CD14-positive monocyte (primary cell): Measurements from ENCODE around the gene RAB1B. TPM values are rescaled to one million over a fixed set of nuclear protein-coding genes. Genes with fewer than 3 reads are reported as not detected.

ENCODE experiments used
- DNase-seq, 3 donors: peaks; one replicate each; pipeline ENCODE4 v3.0.0-alpha.2; 2011 to 2022
- H2AFZ ChIP-seq: 2 replicates; pipeline ENCODE4 v1.6.0; 2012; ENCODE audit warnings: mild to moderate bottlenecking, low read depth, low read length, inconsistent platforms; ENCODE audit not compliant: insufficient read depth, poor library complexity, severe bottlenecking
- H3K27ac ChIP-seq, 2 donors: 1 replicate in 1 of 2; 2 replicates in 1 of 2; pipeline ENCODE4 v1.5.1; 2012 to 2013; ENCODE audit warnings: low read length in 2 of 2, control low read depth in 1 of 2, inconsistent platforms in 1 of 2, low read depth in 1 of 2, mild to moderate bottlenecking in 1 of 2
- H3K27me3 ChIP-seq, 2 donors: one replicate each; pipeline versions ENCODE4 v1.6.0 to v1.6.1; 2011 to 2013; ENCODE audit warnings: low read length in 2 of 2; ENCODE audit not compliant: control insufficient read depth in 2 of 2, insufficient read depth in 2 of 2
- H3K36me3 ChIP-seq, 2 donors: replicated peaks in 1 of 2; 1 replicate in 1 of 2; 2 replicates in 1 of 2; pipeline versions ENCODE4 v1.5.1 to v1.6.1; 2012 to 2013; ENCODE audit warnings: low read length in 2 of 2, control low read depth in 1 of 2, inconsistent platforms in 1 of 2, mild to moderate bottlenecking in 1 of 2; ENCODE audit not compliant: insufficient read depth in 2 of 2, control insufficient read depth in 1 of 2
- H3K4me1 ChIP-seq, 2 donors: 1 replicate in 1 of 2; 2 replicates in 1 of 2; pipeline versions ENCODE4 v1.5.1 to v1.6.1; 2012 to 2013; ENCODE audit warnings: low read length in 2 of 2, control low read depth in 1 of 2, inconsistent platforms in 1 of 2, mild to moderate bottlenecking in 1 of 2, moderate library complexity in 1 of 2; ENCODE audit not compliant: insufficient read depth in 2 of 2, control insufficient read depth in 1 of 2
- H3K4me2 ChIP-seq: replicated peaks from 2 replicates; pipeline ENCODE3; 2012; ENCODE audit warnings: low read length, moderate library complexity, mild to moderate bottlenecking; ENCODE audit not compliant: poor library complexity, severe bottlenecking; ENCODE audit errors: extremely low read depth
- H3K4me3 ChIP-seq, 3 experiments: fragments of 200-600 bp in 1 of 3; sonication (generic) in 1 of 3; replicated peaks in 1 of 3; 1 replicate in 2 of 3; 2 replicates in 1 of 3; pipeline ENCODE4 v1.5.1; 2011 to 2013; ENCODE audit warnings: low read length in 3 of 3, mild to moderate bottlenecking in 3 of 3, control low read depth in 2 of 3, low read depth in 2 of 3, inconsistent platforms in 1 of 3, moderate library complexity in 1 of 3
- H3K79me2 ChIP-seq: 2 replicates; pipeline ENCODE4 v1.6.0; 2012; ENCODE audit warnings: mild to moderate bottlenecking, control low read depth, inconsistent platforms, low read length, moderate library complexity; ENCODE audit not compliant: insufficient read depth
- H3K9ac ChIP-seq: 2 replicates; pipeline ENCODE4 v1.6.0; 2017; ENCODE audit warnings: low read length, mild to moderate bottlenecking; ENCODE audit not compliant: insufficient read depth, poor library complexity, severe bottlenecking
- H3K9me3 ChIP-seq, 2 donors: replicated peaks in 1 of 2; 1 replicate in 1 of 2; 2 replicates in 1 of 2; pipeline versions ENCODE4 v1.5.1 to v1.6.1; 2012 to 2013; ENCODE audit warnings: low read length in 2 of 2, control low read depth in 1 of 2; ENCODE audit not compliant: control insufficient read depth in 1 of 2, insufficient read depth in 1 of 2
- H4K20me1 ChIP-seq: 2 replicates; pipeline ENCODE4 v1.6.0; 2012; ENCODE audit warnings: mild to moderate bottlenecking, low read length, control low read depth, moderate library complexity; ENCODE audit not compliant: insufficient read depth
- H3K27ac Mint-ChIP-seq, 7 donors: one replicate each; pipeline ENCODE4 v1.8.0; 2020; ENCODE audit warnings: mild to moderate bottlenecking in 7 of 7, mixed read lengths in 7 of 7, moderate library complexity in 6 of 7, inconsistent platforms in 2 of 7
- H3K27me3 Mint-ChIP-seq, 3 donors: one replicate each; pipeline ENCODE4 v1.8.0; 2021 to 2022; ENCODE audit warnings: low read depth in 3 of 3, mild to moderate bottlenecking in 3 of 3, mixed read lengths in 3 of 3, moderate library complexity in 3 of 3, inconsistent platforms in 1 of 3
- H3K36me3 Mint-ChIP-seq, 2 donors: one replicate each; pipeline ENCODE4 v1.8.0; 2020; ENCODE audit warnings: mixed read lengths in 2 of 2, inconsistent platforms in 1 of 2, mild to moderate bottlenecking in 1 of 2
- H3K4me1 Mint-ChIP-seq: one replicate; pipeline ENCODE4 v1.8.0; 2020; ENCODE audit warnings: mild to moderate bottlenecking, mixed read lengths
- H3K4me3 Mint-ChIP-seq, 2 donors: one replicate each; pipeline ENCODE4 v1.8.0; 2020; ENCODE audit warnings: mild to moderate bottlenecking in 2 of 2, mixed read lengths in 2 of 2, moderate library complexity in 1 of 2
- H3K9me3 Mint-ChIP-seq, 7 donors: one replicate each; pipeline ENCODE4 v1.8.0; 2020 to 2022; ENCODE audit warnings: mixed read lengths in 7 of 7, mild to moderate bottlenecking in 6 of 7, moderate library complexity in 6 of 7, inconsistent platforms in 2 of 7
- WGBS: methylation state at CpG from one replicate; pipeline ENCODE4 v1.1.5; 2013; ENCODE audit warnings: missing lambda C conversion rate; ENCODE audit not compliant: insufficient coverage; 5-methylcytosine and 5-hydroxymethylcytosine counted together
- intact Hi-C, 2 donors: fragments of 100-400 bp; cut with micrococcal nuclease; formaldehyde crosslinking; loops; one replicate each; pipeline versions ENCODE4 v1.15.0 to v1.15.1; 2023
- polyA plus RNA-seq, 3 donors: library from polyadenylated mRNA; depleted of rRNA in 1 of 3; unstranded in 2 of 3; stranded (reverse) in 1 of 3; fragments of 300-500 nt in 2 of 3; fragments of >200 nt in 1 of 3; fragmentation: Illumina TruSeq in 2 of 3; gene quantifications; 1 replicate in 2 of 3; 2 replicates in 1 of 3; pipeline ENCODE4 v1.2.3, GENCODE V29; 2012 to 2021
- TF ChIP-seq, protein P1 (sequence below): fragments of 200-600 bp; IDR thresholded peaks from one replicate; pipeline ENCODE4 v1.8.0; 2022; ENCODE audit warnings: antibody characterized with exemption, mild to moderate bottlenecking

RAB1B gene
- polyA plus RNA-seq, 3 donors, result 17.9 to 90.5 (median 18.8) TPM

DNA sequence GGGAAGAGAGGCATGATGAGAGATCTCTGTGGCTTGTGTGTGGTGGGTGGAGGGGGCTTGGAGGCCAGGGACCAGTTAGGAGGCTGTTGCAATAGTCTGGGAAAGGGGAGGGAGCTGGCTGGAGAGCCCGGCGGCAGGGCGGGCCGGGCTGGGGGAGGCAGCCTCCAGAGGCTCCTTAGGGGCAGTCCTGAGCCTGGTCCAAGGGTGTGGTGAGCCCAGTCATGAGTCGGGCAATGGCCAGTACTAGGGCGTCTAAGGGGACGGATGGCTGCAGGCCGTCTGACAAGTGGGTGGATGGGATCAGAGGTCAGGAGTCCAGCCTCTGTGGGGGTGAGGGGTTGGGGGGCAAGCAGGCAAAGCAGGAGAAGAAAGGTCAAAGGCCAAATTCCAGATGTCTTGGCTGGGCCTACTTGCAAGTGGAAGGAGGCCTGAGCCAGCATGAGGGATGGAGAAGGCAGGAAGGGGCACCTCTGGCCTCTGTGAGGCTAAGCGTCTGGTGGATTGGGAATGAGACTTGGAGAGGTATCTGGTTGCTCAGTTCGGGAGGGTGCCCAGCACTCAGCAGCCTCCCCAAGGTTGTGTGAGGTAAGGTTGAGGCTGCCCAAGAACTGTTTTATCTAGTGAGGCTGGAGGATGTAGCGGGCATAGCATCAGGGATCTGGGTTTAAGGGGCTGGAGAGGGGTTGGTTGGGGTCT is 54.4 kb downstream of the RAB1B start:
- Mint-ChIP-seq H3K4me1 (peaks cover 19% of the 10 kb centered on the region), H3K27ac (no peak overlapping the region), H3K36me3 (no peaks in the 10 kb centered on the region), H3K4me3 (no peak overlapping the region), H3K27me3 (peaks cover 2 to 7% (median 2%) of the 10 kb centered on the region in 3 donors), H3K9me3 (peaks cover 0 to 9% (median 3%) of the 10 kb centered on the region in 7 donors)
- no peak for DNase-seq
- 90% methylated on average over 11 of the region's 11 CpGs for WGBS
- Histone ChIP-seq H4K20me1 (no peaks in the 10 kb centered on the region), H3K27ac (no peak overlapping the region), H3K27me3 (no peaks in the 10 kb centered on the region), H3K36me3 (no peaks in the 10 kb centered on the region), H3K9ac (no peak overlapping the region), H3K4me2 (no peak overlapping the region), H3K9me3 (no peaks in the 10 kb centered on the region), H2AFZ (no peak overlapping the region), H3K4me3 (no peak overlapping the region), H3K79me2 (no peaks in the 10 kb centered on the region), H3K4me1 (peaks cover 15 to 16% of the 10 kb centered on the region in 2 donors)
- intact Hi-C loops, result no loop called here
- TF ChIP-seq, protein P1, sequence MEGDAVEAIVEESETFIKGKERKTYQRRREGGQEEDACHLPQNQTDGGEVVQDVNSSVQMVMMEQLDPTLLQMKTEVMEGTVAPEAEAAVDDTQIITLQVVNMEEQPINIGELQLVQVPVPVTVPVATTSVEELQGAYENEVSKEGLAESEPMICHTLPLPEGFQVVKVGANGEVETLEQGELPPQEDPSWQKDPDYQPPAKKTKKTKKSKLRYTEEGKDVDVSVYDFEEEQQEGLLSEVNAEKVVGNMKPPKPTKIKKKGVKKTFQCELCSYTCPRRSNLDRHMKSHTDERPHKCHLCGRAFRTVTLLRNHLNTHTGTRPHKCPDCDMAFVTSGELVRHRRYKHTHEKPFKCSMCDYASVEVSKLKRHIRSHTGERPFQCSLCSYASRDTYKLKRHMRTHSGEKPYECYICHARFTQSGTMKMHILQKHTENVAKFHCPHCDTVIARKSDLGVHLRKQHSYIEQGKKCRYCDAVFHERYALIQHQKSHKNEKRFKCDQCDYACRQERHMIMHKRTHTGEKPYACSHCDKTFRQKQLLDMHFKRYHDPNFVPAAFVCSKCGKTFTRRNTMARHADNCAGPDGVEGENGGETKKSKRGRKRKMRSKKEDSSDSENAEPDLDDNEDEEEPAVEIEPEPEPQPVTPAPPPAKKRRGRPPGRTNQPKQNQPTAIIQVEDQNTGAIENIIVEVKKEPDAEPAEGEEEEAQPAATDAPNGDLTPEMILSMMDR, result no peak

DNA sequence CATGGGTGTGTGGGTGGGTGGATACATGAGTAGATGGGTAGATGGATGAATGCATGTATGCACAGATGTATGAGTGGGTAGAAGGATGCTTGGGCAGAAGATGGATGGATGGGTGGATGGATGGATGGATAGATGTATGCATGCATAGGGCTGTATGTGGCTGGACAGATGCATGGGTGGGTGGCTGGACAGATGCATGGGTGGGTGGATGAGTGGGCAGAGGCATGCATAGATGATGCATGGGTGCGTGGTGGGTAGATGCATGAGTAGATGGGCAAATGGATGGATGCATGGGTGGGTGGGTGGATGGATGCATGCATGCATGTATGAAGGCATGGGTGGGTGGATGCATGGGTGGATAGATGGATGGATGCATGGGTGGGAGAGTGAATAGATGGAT is 55.2 kb downstream of the RAB1B start:
- Histone ChIP-seq H3K4me3 (no peak overlapping the region), H2AFZ (no peak overlapping the region), H3K4me1 (peaks cover 14 to 16% of the 10 kb centered on the region in 2 donors), H3K9me3 (no peaks in the 10 kb centered on the region), H3K4me2 (no peak overlapping the region), H4K20me1 (no peaks in the 10 kb centered on the region), H3K79me2 (no peaks in the 10 kb centered on the region), H3K9ac (no peak overlapping the region), H3K36me3 (no peaks in the 10 kb centered on the region), H3K27ac (no peak overlapping the region), H3K27me3 (no peaks in the 10 kb centered on the region)
- TF ChIP-seq, protein P1, result no peak
- no peaks in the 10 kb centered on the region for H3K36me3 Mint-ChIP-seq
- H3K9me3 Mint-ChIP-seq, result peaks cover 0 to 9% (median 3%) of the 10 kb centered on the region in 7 donors
- H3K4me3 Mint-ChIP-seq, result no peak overlapping the region
- peaks cover 2 to 5% (median 4%) of the 10 kb centered on the region in 3 donors for H3K27me3 Mint-ChIP-seq
- peak overlapping the region in 1 of 7 donors; percentile 14 for H3K27ac Mint-ChIP-seq
- peaks cover 19% of the 10 kb centered on the region for H3K4me1 Mint-ChIP-seq
- 100% methylated on average over 1 of the region's 1 CpG for WGBS
- intact Hi-C loops, result no loop called here
- no peak for DNase-seq
